SK-N-SH (cell line): ENCODE results near the gene HYAL1.

Experiments
- CTCF ChIP-seq: fragments of 200-600 bp; sonication (generic); IDR thresholded peaks from 2 replicates; pipeline ENCODE4 v1.6.1; 2017; ENCODE audit warnings: antibody characterized with exemption, mild to moderate bottlenecking, moderate library complexity
- MAX ChIP-seq: IDR thresholded peaks from 2 replicates; pipeline ENCODE4 v1.4.0; 2012; ENCODE audit warnings: low read depth
- MXI1 ChIP-seq: IDR thresholded peaks from 2 replicates; pipeline ENCODE4 v1.6.1; 2012; ENCODE audit warnings: mild to moderate bottlenecking, low read depth, low read length, improper control_type of control experiment
- NFIC ChIP-seq: IDR thresholded peaks from 2 replicates; pipeline ENCODE4 v1.4.0; 2012; ENCODE audit warnings: borderline replicate concordance
- POLR2AphosphoS5 ChIP-seq: IDR thresholded peaks from 2 replicates; pipeline ENCODE4 v1.6.1; 2012; ENCODE audit warnings: low read depth, low read length

GRCh38 chr3:50266836-50267235 is 36.5 kb downstream of the HYAL1 start:
- TF ChIP-seq POLR2AphosphoS5 (no peak), CTCF (no peak), MXI1 (no peak), NFIC (no peak), MAX (no peak)
